ENCODE measurements around the gene OR10A2.
"Not testable (repeated sequence)": the region's sequence is repeated elsewhere in the genome, so short reads cannot be mapped to it uniquely, and the experiment has no call there.

The OR10A2 gene

DNA sequence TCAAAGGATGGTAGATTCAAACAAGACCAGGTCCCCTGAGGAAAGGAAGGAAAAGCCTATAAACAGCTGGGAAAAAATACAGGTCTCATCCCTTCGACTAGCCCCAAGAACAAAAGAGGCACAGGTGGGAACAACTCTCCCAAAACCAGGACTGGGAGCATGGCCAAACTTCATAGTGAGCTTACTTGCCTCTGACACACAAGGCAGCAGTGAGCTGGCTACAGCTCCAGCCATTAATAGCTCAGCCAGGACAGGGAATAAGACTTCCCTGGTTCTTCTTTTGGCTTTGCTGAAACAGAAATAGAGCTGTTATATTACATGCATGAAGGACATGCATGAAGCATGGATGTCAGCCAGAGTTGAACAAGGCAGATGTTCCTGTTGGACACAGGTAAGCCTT lies at the start of gene OR10A2:
Gene OR10A2 (plus strand): TSS at position 97 of the 400 bp plus-strand sequence. CDS start 6,698 bp downstream, outside the sequence.
- DNase-seq = no peak

DNA sequence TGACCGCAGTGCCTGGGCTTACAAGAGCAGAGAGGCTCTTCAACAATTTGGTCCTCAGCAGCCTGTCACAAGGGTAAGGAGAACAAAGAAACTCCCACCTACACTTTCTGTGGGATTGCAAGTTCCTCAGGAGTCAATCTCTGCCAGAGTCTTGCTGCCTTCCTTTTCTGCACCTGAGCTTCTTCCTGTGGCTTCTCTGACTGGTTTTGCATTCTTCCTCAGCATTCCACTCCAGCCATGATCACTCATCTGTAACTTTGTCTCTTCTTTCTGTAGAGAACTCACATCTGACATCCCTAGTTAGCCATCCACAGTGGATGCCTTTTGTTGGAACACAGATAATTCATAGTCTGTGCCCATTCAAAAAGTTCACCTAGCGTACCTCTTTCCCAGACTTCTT lies 49.2 kb upstream of the OR10A2 start:
- no peak for DNase-seq

DNA sequence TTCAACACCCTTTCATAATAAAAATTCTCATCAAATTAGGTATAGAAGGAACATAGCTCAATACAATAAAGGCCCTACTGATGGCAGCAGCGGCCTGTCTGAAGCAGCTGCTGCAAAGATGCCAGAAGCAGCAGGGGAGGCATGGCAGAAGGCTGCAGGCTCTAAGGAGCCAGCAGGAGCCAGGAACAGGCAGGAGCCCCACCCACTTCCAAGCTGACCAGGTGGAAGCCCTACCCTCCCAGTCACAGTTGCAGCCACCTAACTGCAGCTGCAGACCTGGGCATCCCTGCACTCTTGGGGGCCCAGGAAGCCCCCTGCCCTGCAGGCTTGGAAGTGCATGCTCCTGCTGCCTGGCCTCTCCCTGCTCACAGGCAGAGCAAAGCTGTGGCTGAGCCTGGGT lies 45.2 kb upstream of the OR10A2 start:
- no peak for DNase-seq

- DNase-seq = no peak
These were observed 43.9 kb upstream of the OR10A2 start for GRCh38 chr11:6818967-6819366.

DNA sequence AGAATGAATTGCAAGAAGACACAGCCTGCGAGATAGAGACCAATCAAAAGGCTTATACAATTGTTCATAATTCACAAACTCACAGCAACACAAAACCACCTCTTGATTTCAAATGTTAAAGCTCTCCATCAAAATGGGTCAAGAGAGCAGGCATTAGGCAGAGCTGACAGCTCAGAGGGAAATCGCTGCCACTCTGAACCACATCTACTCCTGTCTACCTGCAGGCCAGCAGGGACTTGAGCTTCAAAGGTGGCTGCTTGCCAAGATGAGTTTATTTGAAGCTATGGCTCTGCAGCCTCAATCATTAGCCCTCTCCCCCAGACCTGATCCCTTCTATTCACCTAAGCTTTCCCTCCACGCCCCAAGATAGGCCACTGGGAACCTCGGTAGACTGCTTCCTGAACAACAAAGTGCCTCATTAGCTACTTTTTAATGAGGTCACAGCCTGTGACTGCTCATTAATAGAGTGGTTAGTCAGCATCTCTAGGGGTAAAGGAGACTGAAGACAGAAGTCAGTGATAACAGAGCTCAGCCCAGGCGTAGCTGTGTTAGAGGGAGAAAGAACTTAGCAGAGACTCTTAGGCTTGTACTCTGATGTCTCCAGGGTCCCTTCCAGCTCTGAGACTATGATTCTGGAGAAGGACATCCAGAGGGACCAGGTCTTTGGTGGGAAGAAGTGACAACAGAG lies 38.6 kb upstream of the OR10A2 start:
- no peak for DNase-seq

- DNase-seq = no peak
These were observed 37.6 kb upstream of the OR10A2 start for GRCh38 chr11:6825231-6825744.

- DNase-seq = no peak
These were observed 34.8 kb upstream of the OR10A2 start for GRCh38 chr11:6828103-6828502.

GRCh38 chr11:6833356-6833755 lies 29.5 kb upstream of the OR10A2 start:
- no peak for DNase-seq

DNA sequence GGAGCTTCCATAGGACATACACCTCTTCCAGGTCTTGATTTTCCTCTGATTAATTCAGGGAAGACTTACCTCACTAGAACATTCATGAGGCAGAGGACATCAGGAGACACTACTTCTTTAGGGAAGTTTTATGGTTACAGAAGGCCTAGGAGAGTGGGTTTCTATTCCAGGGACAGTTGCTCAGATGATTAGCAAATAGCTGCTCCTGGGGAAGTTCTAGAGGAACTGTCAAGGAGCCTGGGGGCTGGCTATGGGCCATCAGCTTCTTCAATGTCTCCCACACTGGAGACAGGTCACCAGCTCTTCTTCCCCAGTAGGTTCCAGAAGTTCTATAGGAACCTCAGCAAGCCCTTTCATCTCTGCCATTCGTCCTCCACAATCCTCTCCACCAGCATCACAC lies 28.8 kb upstream of the OR10A2 start:
- DNase-seq = no peak

DNA sequence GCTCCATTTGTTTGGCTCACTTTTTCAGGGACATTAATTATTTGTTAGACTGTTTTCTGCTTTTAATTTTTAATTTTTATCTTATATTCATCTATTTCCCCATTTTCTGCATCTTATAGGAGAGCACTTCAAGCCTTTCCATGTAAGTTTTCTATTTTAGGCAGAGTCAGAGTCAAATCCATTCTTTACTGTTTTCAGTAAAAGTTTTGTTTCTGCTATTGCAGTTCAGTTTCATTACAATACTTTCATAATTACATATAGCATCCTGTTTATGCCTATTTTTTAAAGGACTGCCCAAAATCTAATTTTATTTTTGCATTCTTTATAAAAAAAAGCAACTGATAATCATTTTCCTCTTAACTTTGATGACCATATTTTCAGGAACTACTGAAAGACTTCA lies 21.2 kb upstream of the OR10A2 start:
- no peak for DNase-seq

GRCh38 chr11:6843670-6844069 lies 19.2 kb upstream of the OR10A2 start:
- no peak for DNase-seq

GRCh38 chr11:6844356-6844755 lies 18.5 kb upstream of the OR10A2 start:
- DNase-seq = no peak

DNA sequence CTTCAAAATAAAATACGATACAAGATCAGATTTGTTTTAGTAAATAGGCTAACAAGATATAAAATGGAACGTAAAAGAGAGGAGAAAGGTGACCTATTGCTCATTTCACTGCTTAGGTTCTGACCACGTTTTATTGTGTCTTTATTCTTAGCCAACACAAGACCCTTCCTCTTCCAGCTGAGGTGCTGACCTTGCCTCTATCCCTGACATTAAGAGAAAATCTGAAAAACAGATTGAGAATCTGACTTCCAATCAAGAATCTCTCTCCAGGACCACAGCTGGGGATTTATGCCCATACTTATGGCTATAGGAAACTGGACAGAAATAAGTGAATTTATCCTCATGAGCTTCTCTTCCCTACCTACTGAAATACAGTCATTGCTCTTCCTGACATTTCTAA lies 17.5 kb upstream of the OR10A2 start, which contains the start of gene OR10A5:
Gene OR10A5 (plus strand): TSS at position 301 of the 400 bp plus-strand sequence. CDS start 0 bp downstream, at position 301.
- DNase-seq = no peak

DNA sequence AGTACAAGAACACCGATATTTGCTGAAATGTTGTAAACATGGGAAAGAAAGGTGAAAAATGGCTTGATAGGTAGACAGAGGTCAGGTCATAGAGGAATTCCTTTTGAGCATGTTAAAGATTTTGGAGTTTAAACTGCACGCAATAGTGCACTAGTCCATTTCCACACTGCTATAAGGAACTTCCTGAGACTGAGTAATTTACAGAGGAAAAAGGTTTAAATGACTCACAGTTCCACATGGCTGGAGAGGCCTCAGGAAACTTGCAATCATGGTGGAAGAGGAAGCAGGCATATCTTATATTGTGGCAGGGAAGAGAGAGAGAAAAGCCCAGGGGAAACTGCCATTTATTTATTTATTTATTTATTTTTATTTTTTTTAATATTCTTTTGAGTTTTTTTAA lies 12.3 kb upstream of the OR10A2 start:
- DNase-seq = no peak

DNA sequence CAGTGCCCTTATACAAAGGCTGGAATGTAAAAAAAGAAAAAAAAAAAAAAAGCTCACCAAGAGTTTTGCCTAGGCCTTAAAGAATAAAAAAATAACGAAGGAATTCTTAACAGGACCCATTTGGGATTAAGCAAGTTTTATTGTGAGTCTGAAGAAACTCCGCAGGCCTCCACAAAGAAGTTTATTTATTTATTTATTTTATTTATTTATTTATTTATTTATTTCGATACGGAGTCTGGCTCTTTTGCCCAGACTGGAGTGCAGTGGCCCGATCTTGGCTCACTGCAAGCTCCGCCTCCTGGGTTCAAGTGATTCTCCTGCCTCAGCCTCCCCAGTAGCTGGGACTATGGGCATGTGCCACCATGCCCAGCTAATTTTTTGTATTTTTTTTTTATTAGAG lies 8.1 kb upstream of the OR10A2 start:
- not testable (repeated sequence) for DNase-seq

GRCh38 chr11:6855971-6856541 lies 6.8 kb upstream of the OR10A2 start:
- no peak for DNase-seq

- DNase-seq = no peak
These were observed 6.0 kb upstream of the OR10A2 start for GRCh38 chr11:6856871-6857270.

DNA sequence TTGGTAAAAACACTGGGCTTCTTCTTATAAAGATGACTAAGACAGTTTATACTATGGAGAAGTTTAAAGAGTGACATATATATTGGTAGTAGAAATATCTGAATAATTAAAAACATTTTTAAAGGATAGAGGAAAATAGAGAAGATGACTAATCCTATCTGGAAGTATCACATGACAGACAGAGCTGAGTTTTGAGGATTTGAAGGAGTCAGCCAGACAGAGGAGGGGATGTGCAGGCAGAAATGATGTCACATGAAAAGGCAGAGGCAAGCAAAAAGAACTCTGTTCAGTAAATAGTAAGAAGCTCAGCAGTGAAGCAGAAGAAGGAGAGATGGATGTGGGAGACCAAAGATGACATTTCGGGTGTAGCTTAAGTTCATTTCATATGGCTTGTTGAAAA lies 1.6 kb downstream of the OR10A2 start:
- DNase-seq = no peak

- DNase-seq = no peak
These were observed 8.4 kb downstream of the OR10A2 start for GRCh38 chr11:6871278-6871677.

- no peak for DNase-seq
These were observed 12.9 kb downstream of the OR10A2 start for GRCh38 chr11:6875761-6876160.

GRCh38 chr11:6876325-6876724 lies 13.5 kb downstream of the OR10A2 start, which contains the start of gene OR10A4:
TSS of gene OR10A4 (plus strand) at chr11:6876625. CDS start at chr11:6876648, 23 bp downstream.
- no peak for DNase-seq

DNA sequence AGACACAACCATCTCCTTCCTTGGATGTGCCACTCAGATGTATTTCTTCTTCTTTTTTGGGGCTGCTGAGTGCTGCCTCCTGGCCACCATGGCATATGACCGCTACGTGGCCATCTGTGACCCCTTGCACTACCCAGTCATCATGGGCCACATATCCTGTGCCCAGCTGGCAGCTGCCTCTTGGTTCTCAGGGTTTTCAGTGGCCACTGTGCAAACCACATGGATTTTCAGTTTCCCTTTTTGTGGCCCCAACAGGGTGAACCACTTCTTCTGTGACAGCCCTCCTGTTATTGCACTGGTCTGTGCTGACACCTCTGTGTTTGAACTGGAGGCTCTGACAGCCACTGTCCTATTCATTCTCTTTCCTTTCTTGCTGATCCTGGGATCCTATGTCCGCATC lies 14.1 kb downstream of the OR10A2 start:
- DNase-seq = no peak

DNA sequence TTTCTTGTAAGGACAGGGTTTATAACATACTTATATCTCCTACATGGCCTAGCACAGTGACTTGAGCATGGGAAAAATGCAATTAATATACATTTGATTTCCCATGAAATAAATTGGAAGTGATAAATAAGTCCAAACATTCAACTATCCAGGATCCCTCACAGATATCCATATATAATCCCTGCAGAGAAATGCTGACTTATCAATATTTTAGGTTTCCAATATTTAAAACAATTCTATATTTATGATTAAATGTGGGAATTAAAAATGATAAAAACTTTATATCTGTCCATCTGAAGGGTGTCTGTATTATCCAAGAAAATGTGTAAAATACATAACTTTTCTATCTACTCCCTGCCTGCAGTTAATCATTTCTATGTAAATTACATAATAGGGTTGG lies 19.9 kb downstream of the OR10A2 start:
- no peak for DNase-seq

DNA sequence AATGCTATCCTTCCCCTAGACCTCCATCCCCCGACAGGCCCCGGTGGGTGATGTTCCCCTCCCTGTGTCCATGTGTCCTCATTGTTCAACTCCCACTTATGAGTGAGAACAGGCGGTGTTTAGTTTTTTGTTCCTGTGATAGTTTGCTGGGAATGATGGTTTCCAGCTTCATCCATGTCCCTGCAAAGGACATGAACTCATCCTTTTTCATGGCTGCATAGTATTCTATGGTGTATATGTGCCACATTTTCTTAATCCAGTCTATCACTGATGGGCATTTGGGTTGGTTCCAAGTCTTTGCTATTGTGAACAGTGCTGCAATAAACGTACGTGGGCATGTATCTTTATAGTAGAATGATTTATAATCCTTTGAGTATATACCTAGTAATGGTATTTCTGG lies 24.9 kb downstream of the OR10A2 start:
- not testable (repeated sequence) for DNase-seq

GRCh38 chr11:6888830-6889229 lies 26.0 kb downstream of the OR10A2 start:
- no peak for DNase-seq
